GM12892 (cell line): Measurements from ENCODE around the gene ABHD17B.
"Not testable (repeated sequence)": the region's sequence is repeated elsewhere in the genome, so short reads cannot be mapped to it uniquely, and the experiment has no call there.

Experiments used
- POLR2A ChIP-seq: IDR thresholded peaks from 2 replicates; pipeline ENCODE4 v1.6.1; 2011; ENCODE audit warnings: low read depth, low read length, control low read depth
- POLR2AphosphoS5 ChIP-seq: IDR thresholded peaks from 2 replicates; pipeline ENCODE4 v1.6.1; 2011; ENCODE audit warnings: low read depth, low read length, control low read depth
- TAF1 ChIP-seq: IDR thresholded peaks from 2 replicates; pipeline ENCODE4 v1.6.1; 2011; ENCODE audit warnings: low read depth, mild to moderate bottlenecking, control low read depth, low read length, borderline replicate concordance

GRCh38 chr9:71954652-71955051, 43.7 kb upstream of the ABHD17B start:
- TF ChIP-seq POLR2A, POLR2AphosphoS5, TAF1: not testable (repeated sequence)
